COLO829 (cell line): ENCODE measurements around the gene SERPINA3.
"Not testable (repeated sequence)": the region's sequence is repeated elsewhere in the genome, so short reads cannot be mapped to it uniquely, and the experiment has no call there.

Experiments
- DNase-seq: peaks from one replicate; pipeline ENCODE4 v3.0.0; 2012; ENCODE audit warnings: low spot score

The SERPINA3 gene

GRCh38 chr14:94633121-94633520 is 20.9 kb downstream of the SERPINA3 start:
- DNase-seq = no peak

GRCh38 chr14:94635154-94635553 is 23.0 kb downstream of the SERPINA3 start:
- no peak for DNase-seq

GRCh38 chr14:94636744-94637412 is 24.7 kb downstream of the SERPINA3 start:
- DNase-seq = no peak

DNA sequence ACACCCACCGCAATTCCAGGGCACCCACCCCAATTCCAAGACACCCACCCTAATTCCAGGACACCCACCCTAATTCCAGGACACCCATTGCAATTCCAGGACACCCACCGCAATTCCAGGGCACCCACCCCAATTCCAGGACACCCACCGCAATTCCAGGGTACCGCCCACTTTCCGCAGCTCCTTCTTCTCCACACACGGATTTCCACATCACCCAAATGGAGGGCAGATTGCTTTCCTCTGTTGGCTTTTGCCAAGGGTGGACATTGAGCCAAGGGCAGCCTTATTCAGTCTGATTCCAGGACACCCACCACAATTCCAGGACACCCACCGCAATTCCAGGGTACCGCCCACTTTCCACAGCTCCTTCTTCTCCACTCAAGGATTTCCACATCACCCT is 25.6 kb downstream of the SERPINA3 start:
- not testable (repeated sequence) for DNase-seq

DNA sequence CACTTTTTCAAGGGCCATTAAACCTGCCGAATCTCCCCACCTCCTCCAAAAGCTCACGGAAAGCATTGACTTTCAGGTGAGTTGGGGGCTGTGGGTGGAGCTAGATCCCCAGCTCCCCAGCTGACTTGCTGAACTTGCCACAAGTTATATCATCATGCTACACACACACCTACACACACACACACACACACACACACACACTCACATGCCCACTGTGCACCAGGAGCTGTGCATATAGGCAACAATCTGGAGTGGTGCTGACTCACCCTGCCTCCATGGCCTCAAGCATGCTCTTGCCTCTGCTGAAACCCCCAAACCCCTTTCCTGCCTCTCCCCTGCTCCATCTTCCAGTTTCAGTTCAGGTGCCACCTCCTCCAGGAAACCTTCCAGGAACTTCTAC is 26.1 kb downstream of the SERPINA3 start:
- DNase-seq = no peak

GRCh38 chr14:94638961-94639817 is 27.0 kb downstream of the SERPINA3 start:
- no peak for DNase-seq

- no peak for DNase-seq
Observed at GRCh38 chr14:94640721-94641631, 28.8 kb downstream of the SERPINA3 start.

GRCh38 chr14:94641632-94641955 is 29.4 kb downstream of the SERPINA3 start:
- DNase-seq = no peak

DNA sequence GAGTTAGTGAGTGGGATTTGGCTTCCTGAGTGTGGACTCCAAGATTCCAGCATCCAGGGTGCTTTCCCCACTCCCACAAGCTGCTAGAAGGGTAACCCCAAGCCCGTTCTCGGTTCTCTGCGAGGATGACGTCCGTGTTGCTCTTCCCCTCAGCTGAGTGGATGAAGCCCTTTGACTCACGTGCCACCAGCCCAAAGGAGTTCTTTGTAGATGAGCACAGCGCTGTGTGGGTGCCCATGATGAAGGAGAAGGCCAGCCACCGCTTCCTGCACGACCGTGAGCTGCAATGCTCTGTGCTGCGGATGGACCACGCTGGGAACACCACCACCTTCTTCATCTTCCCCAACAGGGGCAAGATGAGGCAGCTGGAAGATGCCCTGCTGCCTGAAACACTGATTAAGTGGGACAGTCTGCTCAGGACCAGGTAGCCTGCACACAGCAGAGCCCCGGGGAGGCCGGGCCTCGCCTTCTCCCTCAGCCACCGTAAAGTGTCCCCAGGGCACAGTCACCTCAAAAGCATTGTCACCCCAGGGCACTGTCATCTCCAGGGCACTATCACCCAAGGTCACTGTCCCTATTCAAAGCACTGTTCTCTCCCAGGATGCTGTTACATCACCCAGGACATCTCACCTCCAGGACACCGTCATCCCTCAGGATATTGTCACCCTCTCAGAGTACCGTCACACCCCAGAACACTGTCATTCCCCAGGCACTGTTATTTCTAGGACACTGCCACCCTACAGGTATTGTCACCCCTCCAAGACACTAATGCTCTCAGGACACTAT is 31.3 kb downstream of the SERPINA3 start:
- no peak for DNase-seq

GRCh38 chr14:94644102-94644535 is 31.9 kb downstream of the SERPINA3 start:
- DNase-seq = no peak

- DNase-seq = no peak
Observed at GRCh38 chr14:94646066-94646465, 33.9 kb downstream of the SERPINA3 start.

DNA sequence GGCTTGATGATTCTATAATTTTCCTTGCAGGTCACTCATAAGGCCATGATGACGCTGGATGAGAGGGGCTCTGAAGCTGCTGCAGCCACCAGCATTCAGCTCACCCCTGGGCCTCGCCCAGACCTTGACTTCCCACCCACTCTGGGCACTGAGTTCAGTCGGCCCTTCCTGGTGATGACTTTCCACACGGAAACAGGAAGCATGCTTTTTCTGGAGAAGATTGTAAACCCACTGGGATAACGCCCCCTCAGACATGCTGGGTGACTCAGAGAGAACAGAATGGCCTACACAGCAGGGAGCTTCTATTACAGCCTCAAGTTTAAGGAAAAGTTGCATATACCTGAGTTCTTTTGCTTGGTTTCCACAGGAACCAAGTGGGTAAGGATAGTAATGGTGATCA is 34.3 kb downstream of the SERPINA3 start:
- peak; percentile 85 for DNase-seq

DNA sequence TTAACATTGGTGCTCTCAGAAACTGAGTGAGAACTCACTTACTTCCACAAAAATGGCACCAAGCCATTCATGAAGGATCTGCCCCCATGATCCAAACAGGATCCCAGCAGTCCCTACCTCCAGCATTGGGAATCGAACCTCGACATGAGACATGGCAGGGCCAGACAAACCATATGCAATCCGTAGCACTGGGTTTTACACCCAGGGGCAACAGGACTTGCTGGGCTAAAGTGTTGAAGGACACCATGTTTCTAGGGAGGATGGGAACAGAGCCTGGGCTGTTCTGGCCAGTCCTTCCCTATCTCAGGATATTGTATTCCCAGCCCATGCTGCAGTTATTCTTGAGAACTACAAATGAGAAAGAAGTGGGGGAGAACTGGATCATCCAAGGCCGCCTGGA is 36.6 kb downstream of the SERPINA3 start:
- no peak for DNase-seq

DNA sequence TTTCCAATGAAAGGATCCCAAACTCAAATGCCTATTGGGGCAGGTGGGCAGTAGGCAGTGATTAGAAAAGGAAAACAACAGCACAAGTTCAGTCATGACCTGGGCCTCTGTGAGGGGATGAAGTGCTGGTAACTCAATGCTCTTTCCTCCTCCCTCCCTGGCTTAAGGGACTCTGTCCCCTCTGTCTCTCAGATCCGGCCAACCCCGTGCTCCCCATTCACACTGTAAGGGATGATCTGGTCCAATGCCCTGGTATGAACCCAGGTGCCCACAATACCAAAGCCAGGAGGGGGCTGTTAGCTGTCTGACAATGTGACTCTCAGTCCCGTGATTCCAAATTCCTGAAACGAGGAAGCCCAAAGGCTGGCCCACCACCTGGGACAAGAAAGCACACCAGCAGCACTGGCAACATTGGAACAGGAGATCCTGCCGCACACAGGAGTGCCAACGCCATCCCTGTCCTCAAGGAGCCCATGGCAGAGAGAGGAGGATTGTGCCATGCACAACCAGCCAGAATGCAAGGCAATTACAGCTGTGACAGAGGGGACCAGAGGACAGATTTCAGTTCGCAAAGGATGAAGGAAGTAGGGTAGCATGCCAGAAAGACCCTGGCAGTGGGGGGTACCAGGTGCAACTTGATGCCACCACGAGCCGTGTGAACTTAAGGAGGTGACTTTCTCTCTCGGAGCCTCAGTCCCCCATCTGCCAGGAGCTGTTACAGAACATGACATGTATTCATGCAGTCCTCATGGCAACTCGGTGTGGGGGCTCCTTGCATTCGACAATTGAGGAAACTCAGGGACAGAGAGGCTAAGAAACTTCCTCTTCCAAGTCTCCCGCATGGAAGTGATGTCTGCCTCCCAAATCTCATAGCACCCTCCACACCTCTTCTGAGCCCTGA is 37.6 kb downstream of the SERPINA3 start:
- no peak for DNase-seq

- no peak for DNase-seq
Observed at GRCh38 chr14:94650444-94650775, 38.2 kb downstream of the SERPINA3 start.

GRCh38 chr14:94650806-94651805 is 38.9 kb downstream of the SERPINA3 start:
- DNase-seq = no peak

- DNase-seq = no peak
Observed at GRCh38 chr14:94653321-94653720, 41.1 kb downstream of the SERPINA3 start.

- DNase-seq = no peak
Observed at GRCh38 chr14:94654071-94654861, 42.1 kb downstream of the SERPINA3 start.
